ENCODE data around the gene RAP1GAP.

RAP1GAP gene

DNA sequence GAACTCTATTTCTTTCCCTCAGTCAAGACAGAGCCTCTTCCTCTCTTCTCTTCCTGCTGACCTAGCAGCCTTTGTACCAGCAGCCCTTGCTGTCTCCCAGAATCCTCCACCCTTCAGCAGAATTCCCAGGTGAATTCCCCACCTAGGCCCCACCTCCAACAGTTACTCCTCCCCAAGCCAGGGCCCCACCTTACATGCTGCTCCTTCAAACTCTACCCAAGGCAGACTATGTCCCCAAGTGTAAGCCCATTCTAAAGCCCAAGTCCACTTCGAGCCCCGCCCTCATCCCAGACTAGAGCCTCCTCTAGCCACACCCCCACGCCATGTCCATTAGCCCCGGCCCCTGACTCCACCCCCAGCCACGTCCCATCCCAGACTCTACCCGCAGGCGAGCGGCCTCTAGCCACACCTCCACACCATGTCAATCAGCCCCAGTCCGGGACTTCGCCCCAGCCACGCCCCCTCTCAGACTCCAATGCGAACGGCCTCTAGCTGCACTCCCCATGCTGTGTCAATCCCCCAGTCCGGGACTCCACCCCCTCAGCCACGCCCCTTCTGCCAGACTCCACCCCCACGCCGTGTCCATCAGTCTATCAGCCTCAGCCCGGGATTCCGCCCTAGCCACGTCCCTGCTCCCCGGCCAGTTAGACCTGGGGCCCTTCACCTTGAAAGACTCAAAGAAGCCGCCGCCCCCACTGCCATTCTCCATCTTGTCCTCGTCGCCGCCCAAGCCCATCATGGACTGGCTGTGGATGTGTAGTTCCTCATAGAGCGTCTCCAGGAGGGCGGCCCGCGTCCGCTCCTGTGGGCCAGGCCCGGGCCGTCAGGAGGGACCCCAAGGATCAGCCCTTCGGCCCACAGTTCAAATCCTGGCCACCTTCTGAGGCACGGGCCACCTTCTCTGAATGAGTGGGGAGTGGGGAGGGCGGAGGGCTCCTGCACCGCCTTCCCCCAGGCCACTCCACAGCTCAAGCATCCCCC is 61.3 kb downstream of the RAP1GAP start:
- FAIRE-seq = peak; percentile 86

DNA sequence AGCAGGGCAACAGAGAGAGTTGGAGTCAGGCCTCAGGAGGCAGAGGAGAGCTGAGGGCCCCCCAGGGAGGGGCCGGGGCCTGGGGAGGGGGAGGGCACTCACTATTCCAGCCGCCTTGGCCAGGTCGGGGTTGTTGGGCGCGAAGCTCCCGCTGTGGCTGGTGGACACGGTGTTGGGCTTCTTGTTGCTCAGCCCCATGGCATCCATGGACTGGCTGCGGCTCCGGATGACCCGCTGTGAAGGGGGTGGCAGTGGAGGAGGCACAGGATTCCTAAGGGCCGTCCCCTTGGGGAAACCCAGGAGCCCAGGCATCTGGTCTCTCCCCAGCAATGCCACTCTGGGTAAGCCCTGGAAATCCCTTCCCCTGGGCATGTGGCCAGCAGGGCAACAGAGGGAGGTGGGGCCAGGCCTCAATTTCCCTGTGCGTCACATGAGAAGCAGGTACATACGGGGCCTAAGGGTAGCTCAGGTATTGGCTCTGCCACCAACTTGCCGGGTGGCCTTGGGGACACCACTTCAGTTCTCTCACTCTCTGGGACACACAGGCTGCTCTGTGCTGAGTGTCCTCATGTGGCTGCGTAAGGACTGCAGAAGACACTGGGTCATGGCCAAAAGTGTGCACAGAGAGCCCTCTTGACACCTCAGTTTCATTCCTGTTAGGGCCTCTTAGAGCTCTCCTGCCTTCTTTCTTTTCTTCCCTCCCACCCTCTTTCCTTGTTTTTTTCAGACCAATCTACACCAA is 63.0 kb downstream of the RAP1GAP start:
- no peak for FAIRE-seq

DNA sequence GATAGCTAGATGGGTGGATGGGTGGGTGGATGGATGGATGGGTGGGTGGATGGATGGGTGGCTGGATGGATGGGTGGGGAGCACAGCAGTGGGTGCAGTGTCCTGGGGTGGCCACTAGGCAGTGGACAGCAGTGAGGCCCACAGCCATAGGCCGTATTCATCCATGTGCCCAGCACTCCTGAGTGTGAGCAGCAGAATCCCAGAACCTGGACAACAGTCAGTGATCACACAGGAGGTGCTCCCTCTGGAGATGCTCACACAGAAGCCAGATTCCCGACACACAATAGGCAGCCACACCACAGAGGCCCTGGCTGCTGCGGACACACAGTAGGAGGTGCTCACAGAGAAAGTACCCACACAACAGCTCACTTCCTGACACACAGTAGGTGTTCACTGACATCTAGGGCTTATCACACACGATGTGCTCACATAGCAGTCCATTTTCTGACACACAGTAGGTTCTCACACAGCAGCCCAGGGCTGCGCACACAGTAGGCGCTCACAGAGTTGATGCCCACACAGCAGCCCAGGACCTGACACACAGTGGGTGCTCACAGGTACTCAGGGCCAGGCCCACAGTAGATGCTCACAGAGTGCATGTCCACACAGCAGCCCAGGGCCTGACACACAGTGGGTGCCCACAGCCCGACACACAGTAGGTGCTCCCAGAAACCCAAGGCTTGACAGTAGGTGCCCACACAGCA is 64.0 kb downstream of the RAP1GAP start:
- FAIRE-seq = no peak

DNA sequence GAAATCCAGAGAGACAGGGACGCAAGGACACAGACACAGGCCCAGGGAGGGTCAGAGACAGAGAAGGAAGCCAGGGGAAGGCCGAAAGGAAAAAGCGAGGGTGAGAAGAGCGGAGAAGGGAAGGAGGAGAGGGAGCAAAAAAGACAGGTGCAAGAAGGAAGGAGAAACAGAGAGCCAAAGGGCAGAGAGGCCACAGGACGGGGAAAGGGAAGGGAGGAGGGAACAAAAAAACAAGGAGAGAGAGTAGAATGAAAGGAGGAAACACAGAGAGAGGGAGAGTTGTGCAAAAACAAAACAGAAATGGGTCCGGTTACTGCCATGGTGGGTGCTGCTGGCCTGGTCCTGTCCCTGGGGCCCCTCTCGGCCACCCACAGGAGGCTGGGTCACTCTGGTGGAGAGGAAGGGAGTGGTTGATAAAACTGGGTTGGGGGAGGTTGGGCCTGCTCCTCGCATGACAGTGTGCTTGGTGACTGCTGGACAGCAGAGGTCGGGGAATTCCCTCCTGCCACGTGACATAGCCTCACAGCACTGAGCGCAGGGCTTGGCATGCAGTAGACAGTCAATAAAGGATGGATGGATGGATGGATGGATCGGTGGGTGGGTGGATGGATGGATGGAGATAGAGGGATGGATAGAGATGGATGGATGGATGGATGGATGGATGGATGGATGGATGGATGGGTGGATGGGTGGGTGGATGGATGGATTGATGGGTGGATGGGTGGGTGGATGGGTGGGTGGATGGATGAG is 64.8 kb downstream of the RAP1GAP start:
- no peak for FAIRE-seq

DNA sequence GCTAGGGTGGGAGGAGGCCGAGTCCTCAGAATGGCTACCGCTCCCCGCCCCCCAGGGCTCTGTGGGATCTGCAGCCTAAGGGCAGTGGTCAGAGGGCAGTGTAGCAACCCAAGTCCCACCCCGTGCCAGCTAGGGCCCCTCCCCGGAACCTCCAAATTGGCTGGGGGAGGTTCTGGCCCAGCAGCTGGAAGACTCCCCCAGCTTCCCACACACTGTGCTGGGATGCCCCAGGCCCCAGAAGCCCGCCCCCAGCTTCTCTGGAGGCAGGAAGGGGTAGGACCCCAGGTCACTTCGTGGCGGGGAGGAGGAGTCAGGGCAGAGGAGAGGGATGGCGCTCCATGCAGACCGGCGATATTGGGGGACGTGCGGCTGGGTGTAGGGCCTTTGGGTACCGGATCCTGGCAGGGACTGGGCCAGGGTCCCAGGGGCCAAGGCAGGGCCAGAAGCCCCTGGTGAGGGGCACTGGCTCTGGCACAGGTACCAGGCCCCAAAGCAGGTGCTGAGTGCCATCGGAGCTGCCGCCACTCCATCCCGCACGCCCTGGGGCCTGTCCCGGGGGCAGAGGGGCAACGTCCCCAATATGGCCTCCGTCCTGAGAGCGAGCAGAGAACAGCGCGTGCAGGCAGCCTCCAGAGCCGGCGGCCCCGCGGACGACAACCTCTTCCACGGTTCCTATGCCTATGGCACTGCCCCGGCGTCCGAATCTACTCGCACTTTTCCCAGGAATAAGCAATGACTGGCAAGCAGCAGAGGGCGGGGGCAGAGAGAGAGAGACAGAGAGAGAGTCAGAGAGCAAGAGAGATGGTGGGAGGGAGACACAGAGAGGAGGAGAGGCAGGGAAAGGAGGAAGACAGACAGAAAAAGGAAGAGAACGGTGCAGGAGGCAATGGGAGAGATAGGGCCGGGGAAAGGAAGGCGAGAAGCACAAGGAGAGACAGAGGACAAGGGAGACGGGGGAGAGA is 65.7 kb downstream of the RAP1GAP start:
- no peak for FAIRE-seq

DNA sequence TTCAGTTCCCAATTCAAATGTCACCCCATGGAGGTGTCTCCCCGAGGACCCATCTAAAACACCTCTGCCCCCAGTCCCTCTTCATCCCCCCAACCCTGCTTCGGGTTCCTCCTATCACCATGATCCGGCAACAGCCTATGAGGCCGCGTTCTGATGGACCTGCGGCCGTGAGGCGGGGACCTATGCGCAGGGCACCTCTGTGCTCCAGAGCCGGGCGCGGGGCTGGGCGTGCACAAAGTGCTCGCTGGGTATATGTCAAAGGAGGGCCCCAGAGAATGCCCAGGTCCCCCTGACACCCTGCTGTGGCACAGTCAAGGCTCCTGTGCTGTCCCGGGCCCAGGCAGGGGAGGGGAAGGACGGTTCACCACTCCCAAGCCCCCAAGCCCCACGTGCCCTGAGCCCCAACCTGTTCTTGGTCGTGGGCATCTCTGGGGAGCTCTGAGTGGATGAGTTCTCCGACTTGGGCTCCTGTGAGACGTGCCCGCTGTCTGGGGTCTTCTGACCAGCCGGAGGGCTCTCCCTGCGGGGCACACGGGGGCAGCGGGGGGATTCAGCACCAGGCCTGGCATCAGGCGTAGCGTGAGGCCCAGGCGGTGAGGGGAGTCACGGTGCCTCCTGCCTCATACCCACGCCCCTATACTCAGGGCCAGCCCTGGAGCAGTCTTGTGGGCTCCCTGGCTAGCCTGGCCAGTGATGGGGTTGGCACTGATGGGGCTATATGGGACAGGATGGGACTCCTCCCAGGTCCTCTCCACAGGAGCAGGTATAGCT is 67.7 kb downstream of the RAP1GAP start:
- no peak for FAIRE-seq

DNA sequence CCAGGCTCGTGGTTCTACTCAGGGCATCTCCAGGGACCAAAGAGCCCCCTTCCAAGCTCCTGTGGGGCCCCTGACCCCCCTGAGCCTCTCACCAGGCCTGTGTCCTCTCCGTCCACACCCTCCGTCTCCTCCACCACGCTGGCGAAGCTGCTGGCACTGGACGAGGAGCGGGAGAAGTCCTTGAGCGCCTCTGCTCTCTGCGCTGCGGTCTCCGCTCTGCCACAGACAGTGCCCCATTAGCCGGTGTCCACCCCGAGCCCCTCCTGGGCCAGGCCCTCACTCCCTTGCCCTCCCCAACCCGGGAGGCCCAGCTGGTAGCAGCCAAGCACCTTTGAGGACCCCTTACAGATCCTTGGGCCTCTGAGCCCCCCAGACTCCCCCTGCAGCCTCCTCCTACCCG is 69.8 kb downstream of the RAP1GAP start:
- no peak for FAIRE-seq

DNA sequence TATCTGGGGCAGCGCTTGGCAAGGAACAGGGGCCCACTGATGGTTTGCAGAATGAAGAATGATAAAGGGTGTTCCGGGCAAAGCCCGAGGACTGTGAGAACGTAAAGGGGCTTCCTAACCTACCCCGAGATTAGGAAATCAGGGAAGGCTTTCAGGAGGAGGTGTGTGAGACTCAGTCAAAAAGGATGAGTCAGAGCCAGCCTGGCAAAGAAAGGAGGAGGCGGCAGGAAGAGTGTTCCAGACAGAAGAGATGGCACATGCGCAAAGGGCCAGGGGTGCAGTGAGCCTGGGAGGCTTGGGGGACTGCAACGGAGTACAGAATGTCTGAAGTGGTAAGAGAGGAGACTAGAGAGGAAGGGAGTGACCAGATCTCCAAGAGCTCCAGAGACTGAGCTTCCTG is 70.3 kb downstream of the RAP1GAP start:
- FAIRE-seq = no peak

DNA sequence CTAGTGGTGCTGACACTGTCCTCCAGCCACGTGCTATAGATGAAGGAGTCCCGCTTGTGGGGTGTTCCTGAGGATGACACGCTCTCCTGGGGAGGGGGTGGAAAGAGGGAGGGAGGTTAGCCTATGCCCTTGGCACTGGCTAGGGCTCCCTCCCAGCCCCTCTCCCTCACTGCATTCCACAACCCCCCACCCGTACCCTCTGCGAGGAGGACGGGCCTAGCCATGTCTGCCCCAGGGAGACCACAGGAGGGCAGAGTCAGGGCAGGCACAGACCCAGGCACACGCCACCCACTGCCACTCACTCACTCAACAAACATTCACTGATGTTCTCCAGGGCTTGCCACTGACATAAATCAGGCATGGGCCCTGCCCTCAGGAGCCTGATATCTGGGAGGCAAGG is 70.7 kb downstream of the RAP1GAP start:
- FAIRE-seq = no peak

DNA sequence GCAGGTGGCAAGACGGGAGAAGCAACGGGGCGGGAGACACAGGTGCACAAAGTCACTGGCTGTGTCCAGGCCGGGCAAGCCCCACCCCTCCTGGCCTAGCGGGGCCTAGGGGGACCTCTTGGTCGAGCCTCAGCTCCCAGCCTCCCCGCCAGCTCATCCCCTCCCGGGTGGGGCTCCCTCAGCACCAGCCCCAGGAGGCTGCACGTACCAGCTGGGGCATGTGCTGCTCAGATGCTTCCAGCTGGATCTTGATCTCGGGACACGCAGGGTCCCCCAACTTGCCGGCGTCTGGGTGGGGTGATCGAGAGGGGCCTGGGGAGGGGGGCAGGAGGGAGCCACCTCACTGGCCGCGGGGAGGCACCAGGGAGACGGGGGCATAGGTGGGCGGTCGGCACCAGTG is 71.4 kb downstream of the RAP1GAP start:
- FAIRE-seq = no peak

DNA sequence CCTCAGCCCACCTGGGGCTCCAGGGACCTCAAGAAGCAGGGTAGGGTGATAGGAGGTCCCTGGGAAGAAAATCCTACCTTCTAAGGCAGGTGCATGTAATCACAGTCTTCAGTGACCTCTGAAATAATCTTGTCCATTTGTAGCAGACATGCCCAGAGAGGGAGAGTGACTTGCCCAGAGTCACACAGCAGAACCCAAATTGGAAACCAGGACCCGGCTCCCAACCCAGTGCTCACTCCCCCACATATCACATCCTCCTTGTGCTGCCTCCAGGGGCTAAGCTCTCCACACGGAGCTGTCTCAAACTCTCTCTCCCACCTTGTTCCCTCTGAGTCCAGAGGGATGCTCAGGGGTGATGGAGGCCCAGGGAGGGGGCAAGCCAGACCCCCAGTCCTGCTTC is 72.5 kb downstream of the RAP1GAP start:
- FAIRE-seq = no peak

DNA sequence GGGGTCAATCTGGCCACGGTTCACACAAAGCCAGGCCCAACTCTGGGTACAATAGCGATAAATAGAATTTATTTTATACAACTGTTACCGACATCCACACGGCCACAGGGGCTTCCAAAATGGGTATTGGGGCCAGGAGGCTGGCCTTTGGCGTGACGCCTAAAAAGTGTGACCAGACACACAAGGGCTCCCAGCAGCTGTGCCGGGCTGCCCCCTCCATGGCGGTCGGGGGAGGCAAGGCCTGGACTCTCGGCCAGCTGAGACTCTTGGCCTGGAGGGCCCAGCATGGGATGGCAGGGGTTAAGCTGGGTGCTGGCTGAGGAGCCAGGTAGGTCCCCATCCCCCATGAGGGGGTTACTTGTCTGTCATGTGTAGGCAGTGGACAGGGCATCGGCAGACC is 73.0 kb downstream of the RAP1GAP start:
- no peak for FAIRE-seq

DNA sequence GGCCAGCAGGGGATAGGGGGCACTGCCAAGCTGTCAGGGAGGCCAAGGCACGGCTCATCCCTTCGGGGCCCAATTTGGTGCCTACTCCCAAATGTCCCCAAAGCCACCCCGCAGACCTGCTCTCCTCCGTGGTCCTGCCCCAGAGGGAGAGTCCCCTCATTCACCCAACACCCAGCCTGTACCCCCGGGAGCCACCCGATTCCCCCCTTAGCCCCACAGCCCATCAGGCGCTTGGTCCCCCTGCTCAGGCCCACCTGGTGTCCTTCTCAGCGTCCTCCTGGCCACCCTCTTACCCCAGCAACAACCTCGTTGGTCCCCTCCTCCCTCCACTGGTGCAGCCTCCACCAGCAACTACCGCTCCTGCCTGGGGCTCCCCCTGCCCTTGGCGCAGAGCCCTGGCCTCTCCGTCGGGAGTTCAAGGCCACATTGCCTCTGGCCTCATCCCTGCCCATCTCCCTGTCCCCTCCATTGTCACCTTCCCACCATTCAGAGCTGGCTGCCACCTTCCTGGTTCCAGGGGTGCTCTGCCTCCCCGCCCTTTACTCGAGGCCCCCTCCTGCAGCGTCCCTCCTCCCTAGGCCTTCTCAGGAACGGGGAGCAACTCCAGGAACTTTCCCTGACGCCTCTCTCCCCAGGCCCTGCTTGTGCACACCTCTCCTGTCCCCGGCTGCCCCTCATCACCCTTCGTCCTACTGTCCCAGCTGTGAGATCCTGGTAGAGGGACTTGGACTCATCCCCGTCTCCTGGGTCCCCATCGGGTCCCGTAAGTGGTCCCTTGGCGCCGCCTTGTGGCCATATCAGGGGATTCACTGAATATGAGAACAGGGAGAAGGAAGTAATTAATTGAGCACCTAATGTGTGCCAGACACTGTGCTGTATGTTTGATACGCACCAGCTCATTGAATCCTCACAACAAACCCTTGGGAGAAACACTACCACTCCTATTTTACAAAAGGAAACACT is 73.9 kb downstream of the RAP1GAP start:
- no peak for FAIRE-seq

DNA sequence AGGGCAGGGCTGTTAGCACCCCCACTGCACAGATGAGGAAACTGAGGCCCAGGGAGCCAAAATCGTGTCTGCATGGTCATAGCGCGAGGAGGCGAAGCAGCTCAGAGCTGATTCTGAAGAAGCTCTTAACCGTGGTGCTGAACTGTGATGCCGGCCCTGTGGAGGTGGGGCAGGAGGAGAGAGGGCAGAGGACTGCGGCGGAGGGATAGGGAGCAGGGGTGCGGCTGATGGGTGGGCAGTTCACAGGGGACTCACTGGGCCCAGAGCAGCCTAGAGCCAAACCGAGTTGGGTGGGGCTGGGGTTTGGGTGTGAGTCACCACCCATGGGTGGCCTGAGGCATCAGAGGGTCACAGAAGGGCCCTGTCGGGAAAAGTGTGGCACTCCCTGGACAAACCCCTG is 74.7 kb downstream of the RAP1GAP start:
- FAIRE-seq = no peak

DNA sequence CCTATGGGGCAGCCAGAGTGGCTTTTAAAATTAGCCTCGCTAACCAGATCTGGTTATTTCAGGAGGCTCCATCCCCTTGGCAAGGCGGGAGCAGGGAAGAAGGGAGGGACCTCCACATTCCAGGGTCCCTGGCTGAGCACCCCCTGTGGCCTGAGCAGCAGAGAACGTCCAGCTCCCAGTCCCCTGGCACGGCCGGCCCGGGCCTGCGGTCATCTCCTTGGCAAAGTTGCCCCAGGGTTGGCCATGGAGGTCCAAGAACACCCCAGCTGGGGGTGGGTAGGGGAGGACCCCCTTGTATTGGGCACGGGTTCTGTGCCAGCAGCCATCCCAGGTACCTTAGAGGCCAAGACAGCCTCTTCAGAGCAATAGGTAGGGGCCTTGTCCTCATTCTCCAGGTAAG is 75.9 kb downstream of the RAP1GAP start:
- FAIRE-seq = no peak

DNA sequence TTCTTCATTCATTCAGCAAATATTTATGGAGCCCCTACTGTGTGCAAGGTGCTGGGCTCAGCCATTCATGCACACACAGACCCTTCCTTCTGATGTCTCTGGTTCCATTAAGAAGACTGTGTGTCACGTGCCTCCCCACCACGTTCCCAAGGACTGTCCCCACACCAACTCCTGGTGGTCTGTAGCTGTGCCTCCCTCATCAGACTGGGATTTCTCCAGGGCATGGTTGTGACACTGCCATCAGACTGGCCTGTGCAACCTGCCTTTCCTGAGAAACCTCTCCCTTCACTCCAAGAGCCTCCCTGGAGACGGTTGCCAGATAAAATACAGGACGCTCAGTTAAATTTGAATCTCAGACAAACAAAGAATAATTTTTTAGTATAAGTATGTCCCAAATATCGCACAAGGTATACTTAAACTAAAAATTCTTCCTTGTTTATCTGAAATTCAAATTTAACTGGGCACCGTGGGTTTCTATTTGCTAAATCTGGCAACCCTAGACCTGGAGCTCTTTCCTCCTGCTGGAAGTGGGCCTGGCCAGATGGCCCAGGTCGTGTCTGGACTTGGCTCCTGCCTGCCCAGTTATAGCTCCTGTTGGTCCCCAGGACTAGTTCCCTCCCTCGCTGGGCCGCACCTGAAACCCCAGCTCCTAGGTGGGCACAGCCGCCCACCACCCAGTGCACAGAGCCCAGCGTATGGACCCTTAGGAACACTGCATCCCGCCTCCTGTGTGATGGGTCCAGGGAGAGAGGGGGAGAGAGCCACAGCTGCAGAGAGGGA is 76.9 kb downstream of the RAP1GAP start:
- FAIRE-seq = no peak

DNA sequence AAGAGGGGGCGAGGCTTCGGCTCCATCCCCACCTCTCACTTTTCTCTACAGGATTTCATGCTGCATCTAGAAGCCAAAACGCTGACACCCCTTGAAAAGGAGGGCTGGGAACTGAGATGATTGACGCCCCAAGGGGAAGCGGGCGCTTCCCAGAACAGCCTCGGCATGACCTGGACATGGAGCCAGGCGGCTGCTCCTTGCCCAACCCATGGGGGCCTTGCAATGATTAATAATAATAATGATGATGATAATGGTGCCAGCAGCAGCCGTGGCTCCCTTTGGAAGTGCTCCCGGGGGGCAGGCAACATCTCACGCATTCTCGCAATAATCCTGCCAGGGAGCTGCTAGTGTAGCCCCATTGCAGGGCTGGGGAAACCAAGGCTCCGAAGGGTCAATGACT is 78.2 kb downstream of the RAP1GAP start:
- no peak for FAIRE-seq

DNA sequence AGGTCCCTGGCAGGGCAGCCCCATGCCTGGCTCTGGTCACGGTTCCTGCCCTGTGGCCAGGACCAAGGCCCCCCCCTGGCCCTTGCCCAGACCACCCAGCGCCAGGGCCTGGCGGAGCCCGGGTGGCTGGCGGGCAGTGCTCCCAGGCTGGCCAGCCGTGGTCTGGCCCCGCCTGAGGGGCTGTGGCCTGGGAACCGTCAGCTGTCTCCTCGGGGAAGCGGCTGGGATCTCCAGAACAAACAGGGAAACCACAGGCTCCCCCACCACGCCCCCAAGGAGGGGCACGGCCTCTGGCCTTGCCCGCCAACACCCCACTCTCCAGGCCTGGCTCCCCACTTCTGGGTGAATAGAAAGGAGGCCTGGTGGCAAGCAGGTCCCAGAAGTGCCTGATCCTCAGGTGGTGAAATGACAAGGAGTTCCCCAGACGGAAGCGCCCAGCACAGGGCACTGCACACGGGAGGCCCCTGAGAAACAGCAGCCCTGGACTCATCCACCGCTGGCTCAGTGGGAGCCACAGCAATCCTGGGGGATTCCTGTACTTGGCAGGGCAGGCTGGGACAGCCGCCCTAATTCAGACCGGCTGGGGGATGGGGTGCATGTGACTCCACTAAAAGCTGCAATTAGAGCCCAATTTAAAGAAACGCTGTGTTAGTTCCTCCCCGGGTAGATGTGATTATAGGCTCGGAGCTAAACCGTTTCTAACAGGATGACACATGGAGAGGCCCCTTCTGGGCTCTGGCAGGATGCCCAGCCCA is 78.9 kb downstream of the RAP1GAP start:
- no peak for FAIRE-seq

All from G401.6 (cell line).